Measurements from ENCODE around the gene LHX1.
A peak's percentile ranks its signal among the peaks of the same experiment; 100 is the strongest.

The LHX1 gene

GRCh38 chr17:36943250-36944191, 6.2 kb downstream of the LHX1 start:
- no peak for TF ChIP-seq CTCF (IDR thresholded peaks at IDR 0.05; ENCODE audit: low read length, missing control alignments)
- no peak overlapping the region for H3K4me3 ChIP-seq (replicated peaks; ENCODE audit: low read depth, low read length)
- no peak for DNase-seq (ENCODE audit: low read depth)

- DNase-seq (ENCODE audit: low read depth): no peak
- no peak overlapping the region for H3K4me3 ChIP-seq (replicated peaks; ENCODE audit: low read depth, low read length)
- TF ChIP-seq CTCF (IDR thresholded peaks at IDR 0.05; ENCODE audit: low read length, missing control alignments): no peak
Observed at GRCh38 chr17:36944553-36944952, 7.3 kb downstream of the LHX1 start.

- no peak overlapping the region for H3K4me3 ChIP-seq (replicated peaks; ENCODE audit: low read depth, low read length)
- TF ChIP-seq CTCF (IDR thresholded peaks at IDR 0.05; ENCODE audit: low read length, missing control alignments): no peak
- DNase-seq (ENCODE audit: low read depth): no peak
Observed at GRCh38 chr17:36945140-36945539, 7.9 kb downstream of the LHX1 start.

- TF ChIP-seq CTCF (IDR thresholded peaks at IDR 0.05; ENCODE audit: low read length, missing control alignments): no peak
- no peak overlapping the region for H3K4me3 ChIP-seq (replicated peaks; ENCODE audit: low read depth, low read length)
- no peak for DNase-seq (ENCODE audit: low read depth)
Observed at GRCh38 chr17:36945959-36946725, 8.9 kb downstream of the LHX1 start.

GRCh38 chr17:36946726-36947091, 9.4 kb downstream of the LHX1 start:
- no peak overlapping the region for H3K4me3 ChIP-seq (replicated peaks; ENCODE audit: low read depth, low read length)
- no peak for DNase-seq (ENCODE audit: low read depth)
- TF ChIP-seq CTCF (IDR thresholded peaks at IDR 0.05; ENCODE audit: low read length, missing control alignments): no peak

GRCh38 chr17:36947922-36948716, 10.8 kb downstream of the LHX1 start:
- TF ChIP-seq CTCF (IDR thresholded peaks at IDR 0.05; ENCODE audit: low read length, missing control alignments): no peak
- no peak for DNase-seq (ENCODE audit: low read depth)
- peak overlapping the region; percentile 83 for H3K4me3 ChIP-seq (replicated peaks; ENCODE audit: low read depth, low read length)
